Activated CD8-positive, alpha-beta memory T cell treated with anti-CD3 and anti-CD28 coated beads for 36 hours (primary cell): ENCODE results near the gene ARHGAP45. TPM values are rescaled to one million over a fixed set of nuclear protein-coding genes. Genes with fewer than 3 reads are reported as not detected.

Source experiments
- CTCF ChIA-PET: fragments of 350-600 bp; sonication (Branson Sonifier 250); formaldehyde crosslinking; loops from one replicate; lab custom pipeline; 2021; ENCODE audit warnings: antibody characterized with exemption; lab: Charles Lee
- POLR2A ChIA-PET: fragments of 350-600 bp; sonication (Branson Sonifier 250); formaldehyde crosslinking; loops from one replicate; lab custom pipeline; 2021; ENCODE audit warnings: antibody characterized with exemption; lab: Charles Lee
- total RNA-seq, 2 experiments: library from RNA; stranded (reverse); gene quantifications; one replicate each; pipeline ENCODE4 v1.2.3, GENCODE V29; 2021

The ARHGAP45 gene
- total RNA-seq, 2 experiments from 2014 or later: 148 to 154 TPM

GRCh38 chr19:1073063-1073955 is 6.3 kb downstream of the ARHGAP45 start:
- CTCF ChIA-PET: interaction anchor here (1.2 to 2.0 kb wide), 2 partner anchors 15 to 310 kb away, joined by 3 to 6 read pairs; no protein-coding TSS in a partner anchor

GRCh38 chr19:1073956-1074517 is 7.1 kb downstream of the ARHGAP45 start:
- POLR2A ChIA-PET: interaction anchor here (0.6 to 2.4 kb wide), 9 partner anchors 12 to 201 kb away, joined by 3 to 11 read pairs (median 4); partner anchors contain the start of genes ABCA7 and CIRBP
- CTCF ChIA-PET: interaction anchor here (0.9 to 2.3 kb wide), 6 partner anchors 9 to 309 kb away, joined by 3 to 15 read pairs (median 4); no protein-coding TSS in a partner anchor

More at GRCh38 chr19:1073063-1073955, 6.3 kb downstream of the ARHGAP45 start:
- POLR2A ChIA-PET: interaction anchor here (0.9 to 2.4 kb wide), 2 partner anchors 15 to 193 kb away, joined by 5 to 6 read pairs; no protein-coding TSS in a partner anchor

- ChIA-PET POLR2A (interaction anchor here (0.6 to 2.4 kb wide), 12 partner anchors 11 to 212 kb away, joined by 3 to 12 read pairs (median 6); partner anchors contain the start of genes ABCA7 and CIRBP), CTCF (interaction anchor here (0.5 to 2.3 kb wide), 7 partner anchors 10 to 172 kb away, joined by 3 to 15 read pairs (median 4); no protein-coding TSS in a partner anchor)
Measured at GRCh38 chr19:1074544-1075283, 7.7 kb downstream of the ARHGAP45 start.

- CTCF ChIA-PET: interaction anchor here (0.7 to 3.3 kb wide), 5 partner anchors 8 to 184 kb away, joined by 3 to 17 read pairs (median 5); partner anchors contain the start of gene ARHGAP45
- POLR2A ChIA-PET: interaction anchor here (0.7 to 2.9 kb wide), 6 partner anchors 8 to 47 kb away, joined by 5 to 23 read pairs (median 6); partner anchors contain the start of genes ABCA7 and ARHGAP45
Measured at GRCh38 chr19:1076046-1076386, 9.0 kb downstream of the ARHGAP45 start.

GRCh38 chr19:1076951-1077350 is 10.0 kb downstream of the ARHGAP45 start:
- ChIA-PET CTCF (interaction anchor here (0.5 to 5.9 kb wide), 4 partner anchors 9 to 114 kb away, joined by 3 to 38 read pairs (median 10); partner anchors contain the start of gene ARHGAP45), POLR2A (interaction anchor here (0.6 to 2.9 kb wide), 7 partner anchors 9 to 95 kb away, joined by 3 to 23 read pairs (median 6); partner anchors contain the start of gene ARHGAP45)

GRCh38 chr19:1079566-1080111 is 12.7 kb downstream of the ARHGAP45 start:
- ChIA-PET CTCF (interaction anchor here (0.7 to 5.9 kb wide), 5 partner anchors 10 to 164 kb away, joined by 3 to 38 read pairs (median 5); partner anchors contain the start of gene ARHGAP45), POLR2A (interaction anchor here (0.6 to 2.7 kb wide), 7 partner anchors 11 to 134 kb away, joined by 3 to 21 read pairs (median 4); partner anchors contain the start of genes ARHGAP45 and RNU6-2)

- ChIA-PET CTCF (interaction anchor here (0.8 to 5.9 kb wide), 8 partner anchors 9 to 163 kb away, joined by 3 to 38 read pairs (median 8); partner anchors contain the start of genes ABCA7 and ARHGAP45), POLR2A (interaction anchor here (0.7 to 2.7 kb wide), 6 partner anchors 10 to 59 kb away, joined by 3 to 21 read pairs (median 4); partner anchors contain the start of genes ARHGAP45, CNN2 and RNU6-2)
Measured at GRCh38 chr19:1080360-1081161, 13.6 kb downstream of the ARHGAP45 start.

GRCh38 chr19:1081301-1082164 is 14.6 kb downstream of the ARHGAP45 start:
- CTCF ChIA-PET: interaction anchor here (0.8 to 5.9 kb wide), 8 partner anchors 8 to 159 kb away, joined by 3 to 38 read pairs (median 7); partner anchors contain the start of genes ABCA7 and ARHGAP45
- POLR2A ChIA-PET: interaction anchor here (0.7 to 2.7 kb wide), 2 partner anchors 14 to 56 kb away, joined by 3 to 21 read pairs; partner anchors contain the start of genes ARHGAP45 and CNN2

GRCh38 chr19:1082165-1082927 is 15.4 kb downstream of the ARHGAP45 start:
- CTCF ChIA-PET: interaction anchor here (1.2 to 5.9 kb wide), 5 partner anchors 7 to 55 kb away, joined by 4 to 38 read pairs (median 11); partner anchors contain the start of gene ARHGAP45
- POLR2A ChIA-PET: interaction anchor here (0.5 to 0.8 kb wide), 3 partner anchors 15 to 301 kb away, joined by 3 to 4 read pairs (median 3); partner anchors contain the start of gene ARHGAP45

GRCh38 chr19:1082928-1083816 is 16.2 kb downstream of the ARHGAP45 start:
- CTCF ChIA-PET: interaction anchor here (1.2 to 5.9 kb wide), 6 partner anchors 6 to 56 kb away, joined by 4 to 38 read pairs (median 10); partner anchors contain the start of gene ARHGAP45
- POLR2A ChIA-PET: interaction anchor here (0.5 to 2.4 kb wide), 6 partner anchors 11 to 300 kb away, joined by 3 to 8 read pairs (median 4); partner anchors contain the start of gene ARHGAP45

GRCh38 chr19:1084024-1084868 is 17.3 kb downstream of the ARHGAP45 start:
- ChIA-PET POLR2A (interaction anchor here (0.5 to 2.4 kb wide), 4 partner anchors 10 to 19 kb away, joined by 3 to 8 read pairs (median 5); partner anchors contain the start of gene ARHGAP45), CTCF (interaction anchor here (1.4 to 3.5 kb wide), 2 partner anchors 19 to 20 kb away, joined by 7 to 11 read pairs; no protein-coding TSS in a partner anchor)

- ChIA-PET POLR2A (interaction anchor here (1.1 to 2.4 kb wide), 3 partner anchors 9 to 14 kb away, joined by 6 to 9 read pairs (median 8); no protein-coding TSS in a partner anchor), CTCF (interaction anchor here (1.1 to 1.8 kb wide), 3 partner anchors 18 to 57 kb away, joined by 4 to 8 read pairs (median 4); partner anchors contain the start of gene ARHGAP45)
Measured at GRCh38 chr19:1085053-1085658, 18.2 kb downstream of the ARHGAP45 start.
